Frontal cortex (tissue), 4 donors: ENCODE results near the gene PYGO2. TPM values are rescaled to one million over a fixed set of nuclear protein-coding genes. Genes with fewer than 3 reads are reported as not detected.

Experiments
- DNase-seq, 2 donors: peaks; one replicate each; pipeline ENCODE4 v3.0.0; 2012; ENCODE audit warnings: low spot score in 2 of 2
- FAIRE-seq: peaks from 2 replicates; lab custom pipeline; 2012; peaks lifted over from hg19 to GRCh38; lab: Jason Lieb, UNC
- total RNA-seq: library from RNA; depleted of rRNA; stranded (reverse); fragments of >200 nt; gene quantifications from one replicate; pipeline ENCODE4 v1.2.3, GENCODE V29; 2014
- donor health status: control.
- donor health status: control.
- donor health status: control.

Gene PYGO2
- total RNA-seq, 1 donor from 2014 or later: 9.4 TPM

GRCh38 chr1:154948079-154948478 is 13.5 kb downstream of the PYGO2 start:
- no peak for FAIRE-seq

GRCh38 chr1:154945962-154946850 is 15.4 kb downstream of the PYGO2 start:
- no peak for DNase-seq
- no peak for FAIRE-seq

More at GRCh38 chr1:154948079-154948478, 13.5 kb downstream of the PYGO2 start:
- DNase-seq: no peak

GRCh38 chr1:154945160-154945961 is 16.2 kb downstream of the PYGO2 start:
- DNase-seq: no peak
- FAIRE-seq: no peak

- FAIRE-seq: no peak
- no peak for DNase-seq
These were observed 17.0 kb downstream of the PYGO2 start for GRCh38 chr1:154944401-154945159.

- no peak for FAIRE-seq
- peak in 1 of 2 donors; percentile 57 for DNase-seq
These were observed 17.8 kb downstream of the PYGO2 start for GRCh38 chr1:154943649-154944400.

GRCh38 chr1:154941333-154942013 is 20.1 kb downstream of the PYGO2 start:
- FAIRE-seq (no peak), DNase-seq (no peak)

GRCh38 chr1:154940651-154941194 is 20.9 kb downstream of the PYGO2 start:
- no peak for DNase-seq
- no peak for FAIRE-seq

- DNase-seq (no peak), FAIRE-seq (no peak)
These were observed 21.4 kb downstream of the PYGO2 start for GRCh38 chr1:154940213-154940560.

GRCh38 chr1:154938604-154939399 is 22.8 kb downstream of the PYGO2 start:
- no peak for DNase-seq
- no peak for FAIRE-seq

- no peak for FAIRE-seq
- DNase-seq: no peak
These were observed 23.6 kb downstream of the PYGO2 start for GRCh38 chr1:154937988-154938386.

GRCh38 chr1:154937085-154937987 is 24.2 kb downstream of the PYGO2 start:
- FAIRE-seq (no peak), DNase-seq (peak; percentile 86 to 91)

GRCh38 chr1:154936555-154937084 is 25.0 kb downstream of the PYGO2 start, which contains the start of gene PMVK:
TSS of gene PMVK (minus strand) at chr1:154936719. CDS start at chr1:154936685, 34 bp downstream.
- DNase-seq (peak; percentile 89 to 93), FAIRE-seq (no peak)

GRCh38 chr1:154935749-154936554 is 25.6 kb downstream of the PYGO2 start:
- DNase-seq (no peak), FAIRE-seq (no peak)

GRCh38 chr1:154934358-154934948 is 27.1 kb downstream of the PYGO2 start:
- no peak for DNase-seq
- no peak for FAIRE-seq

GRCh38 chr1:154931940-154932487 is 29.6 kb downstream of the PYGO2 start:
- FAIRE-seq (no peak), DNase-seq (no peak)
